ENCODE data around the gene MYRIP. TPM values are rescaled to one million over a fixed set of nuclear protein-coding genes. Genes with fewer than 3 reads are reported as not detected.
A peak's percentile ranks its signal among the peaks of the same experiment; 100 is the strongest.

Gene MYRIP
- total RNA-seq, 1 donor from 2014 or later, result 0.54 TPM

GRCh38 chr3:39910826-39911464 is 101.5 kb downstream of the MYRIP start:
- Mint-ChIP-seq H3K27me3 (ENCODE audit: low read depth) (no peaks in the 10 kb centered on the region), H3K36me3 (ENCODE audit: low read depth) (no peaks in the 10 kb centered on the region), H3K27ac (ENCODE audit: unreplicated experiment) (no peak overlapping the region), H3K9me3 (no peaks in the 10 kb centered on the region), H3K4me1 (no peaks in the 10 kb centered on the region), H3K4me3 (no peak overlapping the region)
- TF ChIP-seq, protein P1, sequence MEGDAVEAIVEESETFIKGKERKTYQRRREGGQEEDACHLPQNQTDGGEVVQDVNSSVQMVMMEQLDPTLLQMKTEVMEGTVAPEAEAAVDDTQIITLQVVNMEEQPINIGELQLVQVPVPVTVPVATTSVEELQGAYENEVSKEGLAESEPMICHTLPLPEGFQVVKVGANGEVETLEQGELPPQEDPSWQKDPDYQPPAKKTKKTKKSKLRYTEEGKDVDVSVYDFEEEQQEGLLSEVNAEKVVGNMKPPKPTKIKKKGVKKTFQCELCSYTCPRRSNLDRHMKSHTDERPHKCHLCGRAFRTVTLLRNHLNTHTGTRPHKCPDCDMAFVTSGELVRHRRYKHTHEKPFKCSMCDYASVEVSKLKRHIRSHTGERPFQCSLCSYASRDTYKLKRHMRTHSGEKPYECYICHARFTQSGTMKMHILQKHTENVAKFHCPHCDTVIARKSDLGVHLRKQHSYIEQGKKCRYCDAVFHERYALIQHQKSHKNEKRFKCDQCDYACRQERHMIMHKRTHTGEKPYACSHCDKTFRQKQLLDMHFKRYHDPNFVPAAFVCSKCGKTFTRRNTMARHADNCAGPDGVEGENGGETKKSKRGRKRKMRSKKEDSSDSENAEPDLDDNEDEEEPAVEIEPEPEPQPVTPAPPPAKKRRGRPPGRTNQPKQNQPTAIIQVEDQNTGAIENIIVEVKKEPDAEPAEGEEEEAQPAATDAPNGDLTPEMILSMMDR (conservative IDR thresholded peaks at IDR 0.05), result no peak
- DNase-seq (ENCODE audit: low read depth, low spot score), result no peak

- TF ChIP-seq, protein P1 (conservative IDR thresholded peaks at IDR 0.05), result no peak
- no peak for DNase-seq (ENCODE audit: low read depth, low spot score)
- no peaks in the 10 kb centered on the region for H3K36me3 Mint-ChIP-seq (ENCODE audit: low read depth)
- H3K9me3 Mint-ChIP-seq, result no peaks in the 10 kb centered on the region
- peak overlapping the region; percentile 84 for H3K27ac Mint-ChIP-seq (ENCODE audit: unreplicated experiment)
- no peaks in the 10 kb centered on the region for H3K4me1 Mint-ChIP-seq
- no peaks in the 10 kb centered on the region for H3K27me3 Mint-ChIP-seq (ENCODE audit: low read depth)
- H3K4me3 Mint-ChIP-seq, result no peak overlapping the region
These were observed 102.3 kb downstream of the MYRIP start for GRCh38 chr3:39911465-39912309.

GRCh38 chr3:39915027-39915426 is 105.6 kb downstream of the MYRIP start:
- DNase-seq (ENCODE audit: low read depth, low spot score), result no peak
- Mint-ChIP-seq H3K4me1 (no peaks in the 10 kb centered on the region), H3K4me3 (no peak overlapping the region), H3K9me3 (no peaks in the 10 kb centered on the region), H3K27ac (ENCODE audit: unreplicated experiment) (no peak overlapping the region), H3K27me3 (ENCODE audit: low read depth) (no peaks in the 10 kb centered on the region), H3K36me3 (ENCODE audit: low read depth) (no peaks in the 10 kb centered on the region)
- TF ChIP-seq, protein P1 (conservative IDR thresholded peaks at IDR 0.05), result no peak

GRCh38 chr3:39917065-39917773 is 107.8 kb downstream of the MYRIP start:
- no peaks in the 10 kb centered on the region for H3K4me1 Mint-ChIP-seq
- TF ChIP-seq, protein P1 (conservative IDR thresholded peaks at IDR 0.05), result no peak

GRCh38 chr3:39919281-39919680 is 109.9 kb downstream of the MYRIP start:
- no peaks in the 10 kb centered on the region for H3K4me1 Mint-ChIP-seq
- no peaks in the 10 kb centered on the region for H3K9me3 Mint-ChIP-seq
- H3K27ac Mint-ChIP-seq (ENCODE audit: unreplicated experiment), result no peak overlapping the region
- TF ChIP-seq, protein P1 (conservative IDR thresholded peaks at IDR 0.05), result no peak
- no peaks in the 10 kb centered on the region for H3K27me3 Mint-ChIP-seq (ENCODE audit: low read depth)
- no peaks in the 10 kb centered on the region for H3K36me3 Mint-ChIP-seq (ENCODE audit: low read depth)
- no peak overlapping the region for H3K4me3 Mint-ChIP-seq
- DNase-seq (ENCODE audit: low read depth, low spot score), result no peak

More at GRCh38 chr3:39917065-39917773, 107.8 kb downstream of the MYRIP start:
- H3K36me3 Mint-ChIP-seq (ENCODE audit: low read depth), result no peaks in the 10 kb centered on the region
- DNase-seq (ENCODE audit: low read depth, low spot score), result no peak
- H3K27me3 Mint-ChIP-seq (ENCODE audit: low read depth), result no peaks in the 10 kb centered on the region
- H3K9me3 Mint-ChIP-seq, result no peaks in the 10 kb centered on the region
- H3K4me3 Mint-ChIP-seq, result no peak overlapping the region
- H3K27ac Mint-ChIP-seq (ENCODE audit: unreplicated experiment), result no peak overlapping the region
